ENCODE measurements around the gene PEX6. TPM values are rescaled to one million over a fixed set of nuclear protein-coding genes. Genes with fewer than 3 reads are reported as not detected.

Gene PEX6
- total RNA-seq, 4 donors from 2014 or later, result 17.2 to 50.0 (median 33.2) TPM

GRCh38 chr6:42928986-42929820 is 49.8 kb downstream of the PEX6 start, which contains the start of gene CNPY3:
CNPY3 (plus strand) TSS chr6:42929480; CDS start chr6:42929571, 91 bp downstream.
- Histone ChIP-seq H3K4me1 (peaks cover 16 to 45% (median 22%) of the 10 kb centered on the region in 4 donors), H3K27ac (peak within 1 kb of the TSS; percentile 90 to 94 (median 90)), H3K36me3 (peaks cover 0 to under 1% (median 0%) of the 10 kb centered on the region in 4 donors), H3K27me3 (peaks cover 3% of the 10 kb centered on the region), H3K9me3 (no peaks in the 10 kb centered on the region), H3K4me3 (peak within 1 kb of the TSS; percentile 53 to 69 (median 63))
- intact Hi-C loops (cut with DNase I; ENCODE audit: low total_unique reads), result loop anchor here (1.0 kb wide), 1 partner anchor 55 kb away; the partner anchor contains the start of gene PPP2R5D
- TF ChIP-seq POLR2A (IDR thresholded peaks at IDR 0.05) (peak; percentile 86), EP300 (IDR thresholded peaks at IDR 0.05; ENCODE audit: low read depth) (no peak), CTCF (IDR thresholded peaks at IDR 0.05) (peak in 1 of 5 experiments; percentile 17), POLR2AphosphoS5 (IDR thresholded peaks at IDR 0.05) (peak; percentile 64 to 82 (median 78))
- in situ Hi-C loops (cut with MboI; ENCODE audit: low pct_ligation_motif_present in 1 of 4, low pct_unique_long_range_greater_than_20kb in 1 of 4, low sequenced_read_pairs in 3 of 4), result no loop called here
- peak; percentile 96 for DNase-seq
- WGBS, 2 donors (ENCODE audit: low coverage in 1 of 2), result 0 to 1% methylated on average over 9 to 60 of the region's 63 CpGs

- in situ Hi-C loops (cut with MboI; ENCODE audit: low pct_ligation_motif_present in 1 of 4, low pct_unique_long_range_greater_than_20kb in 1 of 4, low sequenced_read_pairs in 3 of 4), result no loop called here
- intact Hi-C loops (cut with DNase I; ENCODE audit: low total_unique reads), result no loop called here
- peaks cover 5 to 16% (median 11%) of the 10 kb centered on the region in 4 donors for H3K4me1 ChIP-seq
These were observed 53.6 kb downstream of the PEX6 start for GRCh38 chr6:42925248-42925857.

GRCh38 chr6:42923666-42924065 is 55.3 kb downstream of the PEX6 start:
- no peak for DNase-seq
- 94% methylated on average over 2 of the region's 2 CpGs; no CpG with 5 or more reads in 1 of the 2 donors for WGBS, 2 donors (ENCODE audit: low coverage in 1 of 2)
- Histone ChIP-seq H3K4me1 (peaks cover 0 to 9% (median 4%) of the 10 kb centered on the region in 4 donors), H3K9me3 (no peaks in the 10 kb centered on the region), H3K27ac (no peak overlapping the region), H3K4me3 (no peak overlapping the region), H3K36me3 (no peaks in the 10 kb centered on the region), H3K27me3 (peaks cover 3% of the 10 kb centered on the region)
- TF ChIP-seq EP300 (IDR thresholded peaks at IDR 0.05; ENCODE audit: low read depth) (no peak), POLR2A (IDR thresholded peaks at IDR 0.05) (no peak), CTCF (IDR thresholded peaks at IDR 0.05) (no peak), POLR2AphosphoS5 (IDR thresholded peaks at IDR 0.05) (no peak)
- in situ Hi-C loops (cut with MboI; ENCODE audit: low pct_ligation_motif_present in 1 of 4, low pct_unique_long_range_greater_than_20kb in 1 of 4, low sequenced_read_pairs in 3 of 4) (no loop called here), intact Hi-C loops (cut with DNase I; ENCODE audit: low total_unique reads) (no loop called here)

More at GRCh38 chr6:42925248-42925857, 53.6 kb downstream of the PEX6 start:
- no peak for DNase-seq
- Histone ChIP-seq H3K4me3 (no peak overlapping the region), H3K9me3 (no peaks in the 10 kb centered on the region), H3K36me3 (no peaks in the 10 kb centered on the region), H3K27ac (no peak overlapping the region), H3K27me3 (peaks cover 3% of the 10 kb centered on the region)
- WGBS, 2 donors (ENCODE audit: low coverage in 1 of 2), result 68 to 100% methylated on average over 1 to 22 of the region's 23 CpGs
- no peak for TF ChIP-seq EP300 (IDR thresholded peaks at IDR 0.05; ENCODE audit: low read depth)
- TF ChIP-seq CTCF (IDR thresholded peaks at IDR 0.05), result no peak
- no peak for TF ChIP-seq POLR2A (IDR thresholded peaks at IDR 0.05)
- TF ChIP-seq POLR2AphosphoS5 (IDR thresholded peaks at IDR 0.05), result no peak

- 61 to 73% methylated on average over 3 to 6 of the region's 6 CpGs for WGBS, 2 donors (ENCODE audit: low coverage in 1 of 2)
- no peak overlapping the region for H3K27ac ChIP-seq
- peaks cover 3% of the 10 kb centered on the region for H3K27me3 ChIP-seq
- H3K4me3 ChIP-seq, result no peak overlapping the region
- in situ Hi-C loops (cut with MboI; ENCODE audit: low pct_ligation_motif_present in 1 of 4, low pct_unique_long_range_greater_than_20kb in 1 of 4, low sequenced_read_pairs in 3 of 4), result no loop called here
- H3K9me3 ChIP-seq, result no peaks in the 10 kb centered on the region
- H3K4me1 ChIP-seq, result no peaks in the 10 kb centered on the region
- TF ChIP-seq CTCF (IDR thresholded peaks at IDR 0.05), result no peak
- no peak for TF ChIP-seq POLR2AphosphoS5 (IDR thresholded peaks at IDR 0.05)
- no peak for TF ChIP-seq POLR2A (IDR thresholded peaks at IDR 0.05)
- no peak for TF ChIP-seq EP300 (IDR thresholded peaks at IDR 0.05; ENCODE audit: low read depth)
- H3K36me3 ChIP-seq, result no peaks in the 10 kb centered on the region
- intact Hi-C loops (cut with DNase I; ENCODE audit: low total_unique reads), result no loop called here
- DNase-seq, result no peak
These were observed 57.2 kb downstream of the PEX6 start for GRCh38 chr6:42921801-42922200.
